Measurements from ENCODE around the gene ANK3.

DNA sequence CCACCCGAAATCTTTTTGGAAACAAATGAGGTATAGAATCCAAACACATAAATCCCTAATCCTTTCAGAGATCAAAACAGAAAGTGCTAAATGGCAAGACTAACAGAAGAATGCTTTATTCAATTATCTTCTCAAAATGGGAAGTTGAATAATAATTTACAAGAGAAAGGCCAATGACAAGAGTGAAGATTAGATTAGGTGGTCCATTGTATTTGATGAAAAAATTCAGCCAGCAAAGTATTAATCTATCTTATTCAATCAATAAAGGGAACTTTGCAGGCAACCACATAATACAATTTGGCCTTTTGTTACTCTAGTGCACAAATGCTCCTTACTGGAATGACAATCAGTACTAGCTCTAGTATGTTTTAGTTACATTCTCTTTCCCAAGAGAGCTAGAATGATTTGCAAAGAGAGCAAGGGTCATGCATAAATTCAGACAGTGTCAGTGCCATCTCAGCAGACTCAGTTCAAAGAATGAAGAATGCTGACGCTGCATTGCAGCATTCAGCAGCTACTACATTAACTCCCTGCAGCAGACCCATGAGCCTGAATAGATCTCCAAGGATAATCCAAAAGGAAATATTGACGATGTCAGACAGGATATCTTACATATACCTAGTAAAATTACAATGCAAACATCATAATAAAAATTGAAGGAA lies 131.8 kb downstream of the ANK3 start:
- TF ChIP-seq POLR2A (IDR thresholded peaks at IDR 0.05) = no peak
- TF ChIP-seq, protein P1, sequence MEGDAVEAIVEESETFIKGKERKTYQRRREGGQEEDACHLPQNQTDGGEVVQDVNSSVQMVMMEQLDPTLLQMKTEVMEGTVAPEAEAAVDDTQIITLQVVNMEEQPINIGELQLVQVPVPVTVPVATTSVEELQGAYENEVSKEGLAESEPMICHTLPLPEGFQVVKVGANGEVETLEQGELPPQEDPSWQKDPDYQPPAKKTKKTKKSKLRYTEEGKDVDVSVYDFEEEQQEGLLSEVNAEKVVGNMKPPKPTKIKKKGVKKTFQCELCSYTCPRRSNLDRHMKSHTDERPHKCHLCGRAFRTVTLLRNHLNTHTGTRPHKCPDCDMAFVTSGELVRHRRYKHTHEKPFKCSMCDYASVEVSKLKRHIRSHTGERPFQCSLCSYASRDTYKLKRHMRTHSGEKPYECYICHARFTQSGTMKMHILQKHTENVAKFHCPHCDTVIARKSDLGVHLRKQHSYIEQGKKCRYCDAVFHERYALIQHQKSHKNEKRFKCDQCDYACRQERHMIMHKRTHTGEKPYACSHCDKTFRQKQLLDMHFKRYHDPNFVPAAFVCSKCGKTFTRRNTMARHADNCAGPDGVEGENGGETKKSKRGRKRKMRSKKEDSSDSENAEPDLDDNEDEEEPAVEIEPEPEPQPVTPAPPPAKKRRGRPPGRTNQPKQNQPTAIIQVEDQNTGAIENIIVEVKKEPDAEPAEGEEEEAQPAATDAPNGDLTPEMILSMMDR (IDR thresholded peaks at IDR 0.05) = no peak

All from uterus (tissue), 2 donors.